RWPE1 (cell line): ENCODE data around the gene MTCH1.

Experiments
- CTCF ChIA-PET: fragments of 350-600 bp; sonication (Branson Sonifier 250); formaldehyde crosslinking; extraction: SDS; loops from one replicate; lab custom pipeline; 2021; lab: Yijun Ruan, JAX
- POLR2A ChIA-PET: fragments of 400-600 bp; formaldehyde crosslinking; extraction: SDS; loops from one replicate; lab custom pipeline; 2020; ENCODE audit warnings: antibody characterized with exemption; ENCODE audit not compliant: low non-redundant PET; lab: Yijun Ruan, JAX
- DNase-seq: peaks from one replicate; pipeline ENCODE4 v3.0.0; 2012; ENCODE audit warnings: low spot score
- H3K27ac ChIP-seq: fragments of 450-650 bp; 2 replicates; pipeline ENCODE4 v1.5.1; 2017
- CTCF ChIP-seq: fragments of 450-650 bp; conservative IDR thresholded peaks from 2 replicates; pipeline ENCODE4 v1.5.1; 2017; ENCODE audit warnings: low read depth, mild to moderate bottlenecking

MTCH1 gene

GRCh38 chr6:36973647-36974046 lies 12.3 kb downstream of the MTCH1 start:
- ChIA-PET POLR2A (no interaction called here), CTCF (no interaction called here)
- TF ChIP-seq CTCF, result no peak
- DNase-seq, result no peak
- no peak overlapping the region for H3K27ac ChIP-seq

GRCh38 chr6:36973190-36973589 lies 12.8 kb downstream of the MTCH1 start:
- ChIA-PET POLR2A (no interaction called here), CTCF (no interaction called here)
- no peak for DNase-seq
- no peak for TF ChIP-seq CTCF
- no peak overlapping the region for H3K27ac ChIP-seq

- CTCF ChIA-PET, result no interaction called here
These were observed 13.9 kb downstream of the MTCH1 start for GRCh38 chr6:36971921-36972673.

GRCh38 chr6:36970892-36971842 lies 14.8 kb downstream of the MTCH1 start:
- no peak for DNase-seq
- CTCF ChIA-PET, result interaction anchor here (0.7 kb wide), 1 partner anchor 48 kb away, joined by 3 read pairs; no protein-coding TSS in a partner anchor
- POLR2A ChIA-PET, result no interaction called here
- H3K27ac ChIP-seq, result peak overlapping the region; percentile 93
- no peak for TF ChIP-seq CTCF

More at GRCh38 chr6:36971921-36972673, 13.9 kb downstream of the MTCH1 start:
- no peak for DNase-seq
- peak overlapping the region; percentile 93 for H3K27ac ChIP-seq
- no peak for TF ChIP-seq CTCF
- POLR2A ChIA-PET, result no interaction called here

GRCh38 chr6:36969988-36970891 lies 15.8 kb downstream of the MTCH1 start:
- POLR2A ChIA-PET, result no interaction called here
- H3K27ac ChIP-seq, result peak overlapping the region; percentile 93

More at GRCh38 chr6:36969988-36970891, 15.8 kb downstream of the MTCH1 start:
- CTCF ChIA-PET, result interaction anchor here (0.6 to 1.0 kb wide), 3 partner anchors 47 to 52 kb away, joined by 3 to 4 read pairs (median 3); no protein-coding TSS in a partner anchor
- no peak for DNase-seq
- no peak for TF ChIP-seq CTCF
